ENCODE data around the gene TCOF1.

TCOF1 gene

DNA sequence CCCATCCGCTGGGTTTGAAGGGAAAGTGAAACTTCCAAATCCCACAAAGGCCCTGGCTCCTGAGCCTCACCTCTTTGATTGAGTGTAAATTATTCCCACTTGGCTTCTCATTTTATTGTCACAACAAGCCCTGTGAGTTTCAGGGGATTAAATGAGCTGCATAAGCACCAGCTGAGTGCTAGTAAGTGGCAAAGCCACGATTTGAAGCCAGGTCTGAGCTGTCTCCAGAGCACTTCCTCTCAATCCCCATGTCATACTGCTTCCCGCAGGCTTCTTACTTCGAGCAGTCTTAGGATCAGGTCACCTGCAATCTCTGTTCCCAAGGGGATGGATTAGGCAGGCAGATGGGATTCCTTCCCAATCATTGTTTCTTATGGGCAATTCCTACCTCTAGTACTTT is 74.1 kb downstream of the TCOF1 start:
- DNase-seq = no peak

DNA sequence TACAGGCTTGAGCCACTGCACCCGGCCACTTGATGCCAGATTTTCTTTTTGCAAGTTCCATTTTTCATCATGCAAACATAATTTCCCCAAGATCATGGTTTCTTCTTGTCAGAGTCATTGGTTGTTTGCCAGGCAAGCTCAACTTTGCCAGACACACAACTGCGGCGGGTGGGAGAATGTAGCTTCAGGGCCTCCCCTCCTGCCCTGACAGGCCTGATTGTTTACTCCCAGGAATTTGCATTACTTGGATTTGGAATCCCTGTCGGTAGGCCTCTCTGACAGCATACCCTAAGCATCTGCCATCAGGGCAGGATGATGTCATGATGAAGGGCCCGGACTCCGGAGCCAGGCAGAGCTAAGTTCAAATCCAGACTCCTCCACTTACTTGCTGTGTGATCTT is 77.0 kb downstream of the TCOF1 start:
- peak; percentile 95 for DNase-seq

DNA sequence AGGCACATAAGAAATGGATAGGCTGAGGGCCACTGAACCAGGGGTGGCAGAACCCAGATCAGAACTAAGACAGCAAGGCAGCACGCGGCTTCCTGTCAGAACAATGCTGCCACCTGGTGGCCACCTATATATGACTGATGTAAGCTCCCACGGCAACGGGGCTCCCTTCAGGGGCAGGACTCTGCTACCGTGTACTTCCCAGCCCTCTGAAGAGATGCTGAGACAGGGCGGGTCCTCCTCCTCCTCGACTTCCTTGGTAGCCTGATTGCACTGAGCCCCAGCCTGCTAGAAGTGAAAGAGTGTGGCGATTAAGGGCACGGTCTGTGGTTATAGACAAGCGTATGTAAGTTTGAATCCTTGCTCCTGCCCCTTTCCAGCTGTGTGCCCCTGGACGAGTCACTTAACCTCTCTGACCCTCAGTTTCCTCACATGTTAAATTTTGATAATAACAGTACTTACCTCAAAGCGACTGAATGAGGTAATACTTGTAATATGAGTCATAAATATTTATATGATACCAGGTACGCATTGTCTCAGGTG is 78.7 kb downstream of the TCOF1 start:
- DNase-seq = peak; percentile 95

DNA sequence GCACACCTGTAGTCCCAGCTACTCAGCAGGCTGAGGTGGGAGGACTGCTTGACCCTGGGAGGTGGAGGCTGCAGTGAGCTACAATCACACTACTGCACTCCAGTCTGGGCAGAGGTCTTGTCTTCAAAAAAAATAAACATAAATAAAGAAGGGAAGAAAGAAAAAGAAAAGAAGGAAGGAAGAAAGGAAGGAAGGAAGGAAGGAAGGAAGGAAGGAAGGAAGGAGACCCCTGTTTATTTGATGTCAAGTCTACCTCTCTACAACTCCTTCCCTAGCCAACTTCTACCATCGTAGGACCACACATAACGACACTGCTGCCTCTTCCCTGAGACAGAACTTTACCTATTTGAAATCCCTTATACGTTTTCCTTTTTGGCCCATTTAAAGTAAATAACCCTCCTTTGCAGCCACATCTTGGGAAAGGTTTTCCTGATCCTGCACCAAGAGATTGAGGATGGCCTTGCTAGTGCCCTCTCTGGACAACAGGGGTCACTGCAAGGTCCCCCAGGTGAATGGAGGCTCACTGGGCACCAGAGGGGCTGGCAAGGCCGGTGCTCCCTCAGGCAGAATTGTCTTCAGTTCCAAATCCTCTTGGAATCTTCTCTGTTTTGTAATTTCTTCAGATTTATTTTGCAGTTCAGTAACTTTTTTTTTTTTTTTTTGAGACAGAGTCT is 81.5 kb downstream of the TCOF1 start:
- DNase-seq = peak; percentile 78

DNA sequence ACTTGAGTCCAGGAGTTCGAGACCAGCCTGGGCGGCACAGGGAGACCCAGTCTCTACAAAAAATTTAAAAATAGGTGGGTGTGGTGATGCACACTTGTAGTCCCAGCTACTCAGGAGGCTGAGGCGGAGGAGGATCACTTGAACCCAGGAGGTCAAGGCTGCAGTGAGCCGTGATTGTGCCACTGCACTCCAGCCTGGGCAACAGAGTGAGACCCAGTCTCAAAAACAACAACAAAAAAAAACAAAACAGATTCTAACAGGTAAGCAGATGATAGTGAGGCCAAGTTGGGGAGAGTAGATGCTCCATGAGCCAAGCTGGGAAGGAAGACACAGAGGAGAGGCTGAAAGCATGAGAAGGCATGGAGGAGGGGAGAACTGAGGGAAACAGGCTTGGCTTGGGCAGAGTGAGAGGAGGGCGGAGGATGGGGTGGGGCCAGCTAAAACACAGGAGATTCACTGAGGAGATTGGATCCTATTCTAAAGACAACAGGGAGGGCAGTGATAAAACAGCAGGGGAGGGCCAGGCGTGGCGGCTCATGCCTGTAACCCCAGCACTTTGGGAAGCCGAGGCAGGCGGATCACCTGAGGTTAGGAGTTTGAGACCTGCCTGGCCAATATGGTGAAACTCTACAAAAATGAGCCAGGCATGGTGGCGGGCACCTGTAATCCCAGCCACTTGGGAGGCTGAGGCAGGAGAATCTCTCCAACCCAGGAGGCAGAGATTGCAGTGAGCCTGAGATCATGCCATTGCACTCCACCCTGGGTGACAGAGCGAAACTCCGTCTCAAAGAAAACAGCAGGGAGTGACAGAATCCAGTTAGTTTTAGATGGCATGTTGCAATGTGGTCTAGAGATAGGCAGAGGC is 83.7 kb downstream of the TCOF1 start:
- no peak for DNase-seq

DNA sequence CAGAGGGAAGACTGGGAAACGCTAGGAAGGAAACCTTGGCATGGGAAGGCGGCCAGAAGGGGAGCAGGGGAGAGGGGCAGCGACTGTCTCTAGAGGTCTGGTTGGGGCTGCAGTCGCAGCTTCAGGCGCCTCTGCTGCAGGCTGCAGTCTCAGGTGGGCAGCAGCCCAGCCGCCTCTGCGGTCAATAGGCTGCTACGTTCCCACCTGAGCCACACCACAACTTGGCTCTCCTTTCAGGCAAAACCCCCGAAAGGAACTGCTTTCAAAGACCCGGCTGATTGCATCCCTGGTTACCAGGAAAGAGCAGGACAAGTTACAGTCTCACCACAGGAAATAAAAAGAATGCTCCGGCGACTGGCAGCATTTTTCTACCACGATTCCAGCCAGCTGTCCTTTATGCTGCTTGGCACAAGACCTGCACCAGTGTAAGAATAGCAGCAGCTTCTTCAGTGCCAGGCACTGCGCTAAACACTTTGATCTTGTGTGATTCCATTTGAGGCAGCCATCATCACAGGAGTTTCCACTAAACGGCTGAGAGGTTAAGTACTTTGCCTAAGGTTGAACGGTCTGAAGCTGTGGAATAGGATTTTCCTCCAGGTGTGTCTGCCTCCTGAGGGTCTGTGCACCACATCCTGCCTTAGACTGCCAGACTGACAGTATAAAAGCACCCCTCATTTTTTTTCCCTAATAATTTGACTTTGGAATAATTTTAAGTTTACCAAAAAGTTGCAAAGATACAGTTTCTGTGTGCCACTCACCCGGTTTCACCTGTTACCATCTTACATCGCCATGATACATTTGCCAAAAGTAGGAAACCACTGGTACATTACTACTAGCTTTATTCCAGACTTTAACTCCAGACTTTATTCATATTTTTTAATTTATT is 84.6 kb downstream of the TCOF1 start:
- DNase-seq = no peak

DNA sequence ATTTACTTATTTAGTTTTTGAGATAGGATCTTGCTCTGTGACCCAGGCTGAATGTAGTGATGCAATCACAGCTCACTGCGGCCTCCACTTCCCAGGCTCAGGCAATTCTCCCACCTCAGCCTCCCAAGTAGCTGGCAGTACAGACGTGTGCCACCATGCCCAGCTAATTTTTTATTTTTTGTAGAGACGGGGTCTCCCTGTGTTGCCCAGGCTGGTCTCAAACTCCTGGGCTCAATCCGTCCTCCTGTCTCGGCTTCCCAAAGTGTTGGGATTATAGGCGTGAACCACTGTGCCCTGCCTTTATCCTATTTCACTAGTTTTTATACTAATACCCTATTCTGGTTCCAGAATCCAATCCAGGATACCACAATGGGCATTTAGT is 85.2 kb downstream of the TCOF1 start:
- no peak for DNase-seq

DNA sequence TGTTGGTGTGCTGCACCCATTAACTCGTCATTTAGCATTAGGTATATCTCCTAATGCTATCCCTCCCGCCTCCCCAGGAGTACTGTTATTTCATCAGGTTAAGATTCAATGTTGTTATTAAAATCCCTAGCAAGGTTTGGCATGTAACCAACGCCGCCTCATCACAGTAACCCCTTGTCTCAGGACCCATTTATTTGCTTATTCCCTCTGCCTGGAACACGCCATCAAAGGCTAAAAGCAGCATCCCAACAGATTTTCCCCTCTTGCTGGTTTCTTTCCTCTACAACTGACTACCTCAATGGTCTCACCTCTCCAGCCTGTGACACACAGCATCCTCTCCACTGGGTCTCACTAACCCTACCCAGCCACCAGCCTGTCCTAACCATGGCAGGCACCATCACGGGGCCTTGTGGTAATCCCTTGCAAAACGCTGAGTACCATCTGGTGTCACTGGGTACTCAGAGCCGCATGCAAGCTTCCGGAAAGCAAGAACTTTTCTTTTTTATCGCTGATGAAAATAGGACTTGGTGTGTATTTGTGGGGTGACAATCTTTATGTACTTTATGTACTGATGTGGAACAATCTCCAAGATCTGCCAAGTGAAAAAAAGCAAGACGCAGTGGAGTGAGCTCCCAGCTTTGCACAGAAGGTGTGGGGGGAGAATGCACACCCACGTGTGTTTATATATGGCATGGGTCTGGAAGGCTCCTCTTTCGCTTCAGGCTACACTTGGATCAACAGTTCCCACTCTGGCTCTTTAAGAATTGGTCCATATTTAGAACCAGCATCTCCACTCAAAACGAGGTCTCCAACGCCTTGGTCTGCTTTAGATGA is 86.0 kb downstream of the TCOF1 start:
- no peak for DNase-seq

DNA sequence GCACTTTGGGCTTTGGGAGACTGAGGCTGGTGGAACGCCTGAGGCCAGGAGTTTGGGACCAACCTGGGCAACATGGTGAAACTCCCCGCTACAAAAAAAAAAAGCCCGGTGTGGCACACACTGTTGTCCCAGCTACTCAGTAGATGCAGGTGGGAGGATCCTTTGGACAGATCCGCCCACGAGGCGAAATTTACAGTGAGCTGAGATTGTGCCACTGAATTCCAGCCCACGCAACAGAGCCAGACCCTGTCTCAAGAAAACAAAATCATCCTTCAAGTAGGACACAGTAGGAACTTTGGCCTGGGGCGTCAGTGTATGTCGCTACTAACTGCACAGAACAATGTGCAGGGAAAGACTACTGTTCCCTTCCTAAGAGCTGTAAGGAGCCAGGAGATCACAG is 87.3 kb downstream of the TCOF1 start:
- no peak for DNase-seq

DNA sequence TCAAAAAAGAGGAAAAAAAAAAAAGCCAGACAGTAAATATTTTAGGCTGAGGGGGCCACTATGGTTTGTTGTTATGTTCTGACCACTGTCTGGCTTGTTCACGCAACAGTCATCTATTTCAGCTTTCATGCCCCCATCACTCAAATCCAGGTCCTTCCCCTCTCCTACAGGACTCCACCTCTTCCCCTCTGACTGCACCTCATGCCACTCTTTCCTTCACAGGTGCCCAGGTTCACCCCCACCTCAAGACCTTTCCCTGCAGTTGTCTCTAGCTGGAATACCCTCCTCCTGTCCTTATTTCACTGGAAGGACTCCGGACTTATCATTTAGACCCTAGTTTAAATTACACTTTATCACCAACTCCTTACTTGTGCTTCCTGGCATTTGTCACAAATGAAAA is 88.6 kb downstream of the TCOF1 start:
- no peak for DNase-seq

DNA sequence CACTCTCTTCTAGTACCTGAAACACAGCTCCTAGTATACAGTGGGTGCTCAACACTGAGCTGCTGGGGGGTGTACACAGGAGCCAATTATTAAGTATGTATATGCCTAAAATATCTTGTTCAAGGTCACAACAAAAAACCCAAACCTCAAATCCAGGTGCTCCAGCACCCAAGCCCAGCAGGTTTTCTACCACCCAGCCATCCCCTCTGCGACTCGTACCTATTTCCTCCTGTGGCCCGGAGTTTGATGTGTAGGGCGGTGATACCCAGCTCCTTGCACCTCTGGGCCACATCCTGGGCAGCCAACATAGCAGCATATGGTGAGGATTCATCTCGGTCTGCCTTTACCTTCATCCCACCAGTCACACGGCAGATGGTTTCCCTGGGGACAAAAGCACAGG is 89.1 kb downstream of the TCOF1 start:
- DNase-seq = no peak

DNA sequence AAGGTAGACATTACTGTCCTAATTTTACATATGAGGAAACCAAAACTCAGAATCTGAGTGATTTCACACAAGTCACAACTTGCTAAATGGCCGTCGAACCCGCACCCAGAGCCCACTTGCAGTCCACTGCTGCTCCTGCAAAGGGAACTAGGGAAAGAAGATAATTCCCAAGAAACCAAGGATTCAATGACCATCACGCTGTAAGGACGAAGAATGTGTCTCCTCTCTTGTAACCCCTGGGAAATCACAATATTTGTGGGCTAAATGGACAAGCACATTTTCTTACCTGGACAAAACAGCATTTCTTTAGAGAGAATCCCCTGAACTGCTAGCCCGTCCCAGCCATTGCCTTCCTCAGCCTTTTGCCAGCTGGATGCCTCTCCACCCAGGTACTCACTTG is 89.7 kb downstream of the TCOF1 start:
- no peak for DNase-seq

DNA sequence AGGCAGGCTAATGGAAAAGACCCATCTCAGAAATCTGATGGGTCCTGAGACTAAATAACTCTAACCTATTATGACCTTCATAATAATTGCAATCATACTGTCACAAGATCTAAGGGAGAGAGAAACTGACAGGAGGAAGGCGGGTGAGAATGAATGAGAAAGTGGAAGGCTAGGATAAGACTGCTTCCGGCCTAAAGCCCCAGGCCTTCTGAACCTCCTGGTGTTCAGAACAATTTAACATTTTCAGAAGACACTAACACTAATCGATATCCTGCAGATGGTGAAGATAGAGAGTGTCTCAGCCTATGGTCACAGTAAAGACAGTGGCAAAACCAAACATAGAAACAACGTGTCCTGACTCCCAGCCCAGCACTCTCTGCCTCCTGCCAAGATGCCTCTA is 90.8 kb downstream of the TCOF1 start:
- DNase-seq = no peak

DNA sequence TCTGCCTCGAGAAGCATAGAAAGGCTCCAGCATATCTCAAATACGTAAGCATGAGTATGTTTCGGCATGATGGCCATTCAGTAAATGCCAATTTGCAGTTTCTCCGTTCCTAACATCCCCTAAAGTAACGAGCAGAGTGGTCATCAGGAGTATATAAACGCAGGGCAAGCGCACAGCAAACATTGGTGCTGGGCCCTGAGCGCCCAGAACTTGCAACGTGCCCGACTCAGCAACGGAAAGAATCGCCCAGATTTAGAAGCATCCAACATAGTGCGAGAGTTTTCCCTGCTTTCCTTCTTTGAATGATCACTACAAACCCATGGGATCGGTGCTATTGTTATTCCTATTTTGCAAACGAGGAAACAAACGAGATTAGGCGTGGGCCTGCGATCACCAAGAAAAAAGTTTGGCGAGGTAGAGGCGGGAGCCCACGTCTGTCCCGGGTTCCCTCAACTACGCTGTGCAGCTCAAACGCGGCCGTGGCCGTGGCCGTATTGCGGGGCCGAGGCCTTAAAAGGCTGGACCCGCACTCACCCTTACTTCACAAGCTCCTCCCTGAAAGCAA is 91.5 kb downstream of the TCOF1 start:
- DNase-seq = no peak

All from islet precursor cell (in vitro differentiated cells).